H1 (cell line): ENCODE results near the gene LYSMD3. TPM values are rescaled to one million over a fixed set of nuclear protein-coding genes. Genes with fewer than 3 reads are reported as not detected.

Source experiments
- CTCF ChIA-PET: fragments of 300-600 bp; sonication (Branson Sonifier 250); formaldehyde crosslinking; loops from one replicate; lab custom pipeline; 2021; ENCODE audit not compliant: partially characterized antibody; lab: Charles Lee
- POLR2A ChIA-PET: fragments of 300-600 bp; sonication (Branson Sonifier 250); formaldehyde crosslinking; loops from one replicate; lab custom pipeline; 2021; ENCODE audit warnings: inconsistent platforms; ENCODE audit not compliant: partially characterized antibody; lab: Charles Lee
- DNase-seq, 2 experiments: peaks; one replicate each; pipeline versions ENCODE4 v3.0.0 to v3.0.0-alpha.2; 2010 to 2022; ENCODE audit warnings: low spot score in 2 of 2, low read depth in 1 of 2, mixed read lengths in 1 of 2
- FAIRE-seq: peaks from 2 replicates; lab custom pipeline; 2011; peaks lifted over from hg19 to GRCh38; lab: Jason Lieb, UNC
- H2AFZ ChIP-seq: 2 replicates; pipeline ENCODE4 v1.8.1; 2012; ENCODE audit warnings: low read length, inconsistent platforms
- H2AK5ac ChIP-seq: 2 replicates; pipeline ENCODE4 v1.6.1; 2013; ENCODE audit warnings: low read depth, low read length
- H2BK120ac ChIP-seq: replicated peaks from 2 replicates; pipeline ENCODE3; 2013; ENCODE audit warnings: low read depth, low read length, inconsistent platforms
- H2BK12ac ChIP-seq: 2 replicates; pipeline ENCODE4 v1.6.1; 2013; ENCODE audit warnings: low read depth, low read length
- H2BK15ac ChIP-seq: 2 replicates; pipeline ENCODE4 v1.6.1; 2013; ENCODE audit warnings: low read length
- H2BK20ac ChIP-seq: 2 replicates; pipeline ENCODE4 v1.6.1; 2013; ENCODE audit warnings: low read length
- H2BK5ac ChIP-seq: 2 replicates; pipeline ENCODE4 v1.6.1; 2013; ENCODE audit warnings: low read depth, low read length
- H3K14ac ChIP-seq: 2 replicates; pipeline ENCODE4 v1.6.1; 2013; ENCODE audit warnings: inconsistent platforms; ENCODE audit not compliant: insufficient read length
- H3K18ac ChIP-seq: 2 replicates; pipeline ENCODE4 v1.6.1; 2013; ENCODE audit warnings: low read length; ENCODE audit errors: extremely low read depth
- H3K23ac ChIP-seq: 2 replicates; pipeline ENCODE4 v1.6.1; 2013; ENCODE audit warnings: inconsistent platforms; ENCODE audit not compliant: insufficient read length
- H3K23me2 ChIP-seq: 2 replicates; pipeline ENCODE4 v1.6.1; 2013; ENCODE audit warnings: low read depth, low read length
- H3K27ac ChIP-seq: 2 replicates; pipeline ENCODE4 v1.6.1; 2011; ENCODE audit warnings: low read depth, low read length, inconsistent platforms
- H3K27me3 ChIP-seq, 4 experiments: replicated peaks in 1 of 4; 1 replicate in 1 of 4; 2 replicates in 3 of 4; pipeline versions ENCODE4 v1.6.1 to v1.8.1; 2011 to 2013; ENCODE audit warnings: low read length in 3 of 4, mild to moderate bottlenecking in 3 of 4, inconsistent platforms in 2 of 4, mixed read lengths in 2 of 4, moderate library complexity in 1 of 4; ENCODE audit not compliant: control insufficient read depth in 3 of 4, insufficient read depth in 3 of 4; ENCODE audit errors: extremely low read depth in 1 of 4
- H3K36me3 ChIP-seq, 4 experiments: 2 replicates each; pipeline versions ENCODE4 v1.6.1 to v1.8.1; 2011 to 2013; ENCODE audit warnings: mild to moderate bottlenecking in 4 of 4, low read length in 3 of 4, moderate library complexity in 2 of 4, control low read depth in 1 of 4, inconsistent platforms in 1 of 4; ENCODE audit not compliant: insufficient read depth in 4 of 4, control insufficient read depth in 2 of 4
- H3K4ac ChIP-seq: replicated peaks from 2 replicates; pipeline ENCODE3; 2013; ENCODE audit warnings: low read length, low read depth, mixed read lengths, inconsistent platforms; ENCODE audit not compliant: insufficient read length
- H3K4me1 ChIP-seq, 4 experiments: replicated peaks in 1 of 4; 1 replicate in 1 of 4; 2 replicates in 3 of 4; pipeline versions ENCODE4 v1.6.1 to v1.8.1; 2011 to 2013; ENCODE audit warnings: low read length in 3 of 4, inconsistent platforms in 2 of 4, mixed read lengths in 1 of 4; ENCODE audit not compliant: insufficient read depth in 4 of 4, control insufficient read depth in 3 of 4
- H3K4me2 ChIP-seq, 2 experiments: 2 replicates each; pipeline versions ENCODE4 v1.6.1 to v1.8.1; 2011 to 2013; ENCODE audit warnings: low read depth in 2 of 2, low read length in 2 of 2, control low read depth in 1 of 2, inconsistent platforms in 1 of 2, mild to moderate bottlenecking in 1 of 2; ENCODE audit not compliant: insufficient read depth in 1 of 2
- H3K4me3 ChIP-seq, 4 experiments: fragments of 200-600, 300-600 bp in 1 of 4; sonication (generic), shearing (Covaris generic), sonication (Bioruptor Twin) in 1 of 4; 2 replicates each; pipeline versions ENCODE4 v1.5.1 to v1.8.1; 2011 to 2016; ENCODE audit warnings: low read length in 4 of 4, low read depth in 3 of 4, control low read depth in 2 of 4, inconsistent platforms in 2 of 4, mild to moderate bottlenecking in 2 of 4, mixed read lengths in 1 of 4, moderate library complexity in 1 of 4; ENCODE audit not compliant: insufficient read depth in 2 of 4; ENCODE audit errors: extremely low read depth in 1 of 4
- H3K56ac ChIP-seq: replicated peaks from 2 replicates; pipeline ENCODE3; 2013; ENCODE audit warnings: low read depth, mild to moderate bottlenecking, mixed read lengths, low read length, inconsistent platforms; ENCODE audit not compliant: insufficient read length
- H3K79me1 ChIP-seq: 2 replicates; pipeline ENCODE4 v1.6.1; 2013; ENCODE audit warnings: low read depth, low read length, control low read depth
- H3K79me2 ChIP-seq, 2 experiments: 2 replicates each; pipeline versions ENCODE4 v1.6.1 to v1.8.1; 2012 to 2013; ENCODE audit warnings: low read length in 2 of 2, mild to moderate bottlenecking in 2 of 2, inconsistent platforms in 1 of 2; ENCODE audit not compliant: insufficient read depth in 2 of 2, control insufficient read depth in 1 of 2
- H3K9ac ChIP-seq, 4 experiments: replicated peaks in 1 of 4; 1 replicate in 1 of 4; 2 replicates in 3 of 4; pipeline versions ENCODE4 v1.6.1 to v1.8.1; 2011 to 2013; ENCODE audit warnings: low read depth in 3 of 4, low read length in 3 of 4, control low read depth in 2 of 4, mild to moderate bottlenecking in 2 of 4, moderate library complexity in 2 of 4, inconsistent platforms in 1 of 4; ENCODE audit errors: extremely low read depth in 1 of 4
- H3K9me3 ChIP-seq, 2 experiments: 2 replicates each; pipeline versions ENCODE4 v1.6.1 to v1.8.1; 2012 to 2013; ENCODE audit warnings: mild to moderate bottlenecking in 2 of 2, moderate library complexity in 2 of 2, control low read depth in 1 of 2, inconsistent platforms in 1 of 2, low read depth in 1 of 2, low read length in 1 of 2, mixed read lengths in 1 of 2; ENCODE audit not compliant: insufficient read depth in 2 of 2
- H4K20me1 ChIP-seq, 2 experiments: replicated peaks in 1 of 2; 2 replicates each; pipeline versions ENCODE3 to v1.8.1; 2011 to 2013; ENCODE audit warnings: inconsistent platforms in 2 of 2, low read length in 2 of 2, mild to moderate bottlenecking in 1 of 2; ENCODE audit not compliant: insufficient read depth in 2 of 2, control insufficient read depth in 1 of 2
- H4K5ac ChIP-seq: 2 replicates; pipeline ENCODE4 v1.6.1; 2013; ENCODE audit warnings: low read length, low read depth, mixed read lengths, inconsistent platforms; ENCODE audit not compliant: insufficient read length
- H4K8ac ChIP-seq: 2 replicates; pipeline ENCODE4 v1.8.0; 2013; ENCODE audit warnings: mild to moderate bottlenecking, moderate library complexity, low read length, inconsistent platforms; ENCODE audit not compliant: insufficient read depth; ENCODE audit errors: extremely low read depth
- H4K91ac ChIP-seq: replicated peaks from 2 replicates; pipeline ENCODE3; 2013; ENCODE audit warnings: low read length, mixed read lengths, inconsistent platforms; ENCODE audit not compliant: insufficient read length
- CEBPB ChIP-seq: IDR thresholded peaks from 2 replicates; pipeline ENCODE4 v1.6.1; 2012; ENCODE audit warnings: low read depth, low read length
- CTCF ChIP-seq, 3 experiments: IDR thresholded peaks; 1 replicate in 2 of 3; 2 replicates in 1 of 3; pipeline versions ENCODE4 v1.5.1 to v1.6.1; 2011; ENCODE audit warnings: low read length in 3 of 3, mild to moderate bottlenecking in 3 of 3, inconsistent platforms in 2 of 3, low read depth in 1 of 3, moderate library complexity in 1 of 3; ENCODE audit not compliant: insufficient read depth in 1 of 3; ENCODE audit errors: control extremely low read depth in 1 of 3
- EGR1 ChIP-seq: IDR thresholded peaks from 2 replicates; pipeline ENCODE4 v1.6.1; 2011; ENCODE audit warnings: low read depth, low read length, borderline replicate concordance
- FOSL1 ChIP-seq: IDR thresholded peaks from 2 replicates; pipeline ENCODE4 v1.6.1; 2011; ENCODE audit warnings: mild to moderate bottlenecking, low read depth, low read length, moderate library complexity; ENCODE audit not compliant: insufficient read depth
- GABPA ChIP-seq: IDR thresholded peaks from 2 replicates; pipeline ENCODE4 v1.6.1; 2011; ENCODE audit warnings: mild to moderate bottlenecking, low read length, moderate library complexity, borderline replicate concordance; ENCODE audit not compliant: insufficient read depth
- MAFK ChIP-seq: IDR thresholded peaks from 2 replicates; pipeline ENCODE4 v1.6.1; 2012; ENCODE audit warnings: low read depth, mild to moderate bottlenecking, improper control_type of control experiment, low read length
- MAX ChIP-seq: IDR thresholded peaks from 2 replicates; pipeline ENCODE4 v1.6.1; 2012; ENCODE audit warnings: inconsistent platforms
- NANOG ChIP-seq: IDR thresholded peaks from 2 replicates; pipeline ENCODE4 v1.6.1; 2011; ENCODE audit warnings: low read length, low read depth, mild to moderate bottlenecking, inconsistent platforms; ENCODE audit not compliant: insufficient read depth, poor library complexity, severe bottlenecking
- POLR2AphosphoS5 ChIP-seq: IDR thresholded peaks from 2 replicates; pipeline ENCODE4 v1.6.1; 2011; ENCODE audit warnings: low read depth, low read length
- RNF2 ChIP-seq: fragments of 200-900, 300-1000 bp; sonication (generic); IDR thresholded peaks from 2 replicates; pipeline ENCODE4 v1.7.1; 2016; ENCODE audit warnings: borderline replicate concordance, low read depth, mild to moderate bottlenecking, antibody characterized with exemption, low read length; ENCODE audit not compliant: poor library complexity, severe bottlenecking; ENCODE audit errors: missing control alignments
- SIRT6 ChIP-seq: IDR thresholded peaks from one replicate; pipeline ENCODE4 v1.7.1; 2012; ENCODE audit warnings: low read length, inconsistent platforms
- WGBS, 2 experiments: shearing (Covaris generic) in 1 of 2; methylation state at CpG; one replicate each; pipeline versions ENCODE4 v1.1.6 to v1.1.7; 2013 to 2015; ENCODE audit warnings: low lambda C conversion rate in 2 of 2, mixed read lengths in 2 of 2, inconsistent platforms in 1 of 2, low coverage in 1 of 2, missing lambda C conversion rate in 1 of 2; ENCODE audit not compliant: insufficient replicate concordance in 2 of 2, insufficient coverage in 1 of 2, insufficient read length in 1 of 2; ENCODE audit errors: extremely low coverage in 1 of 2, missing lambda C conversion rate in 1 of 2; 5-methylcytosine and 5-hydroxymethylcytosine counted together
- polyA plus RNA-seq, 7 experiments: library from polyadenylated mRNA; depleted of rRNA in 3 of 7; stranded (reverse) in 5 of 7; unstranded in 2 of 7; fragments of >200 nt in 5 of 7; fragments of 200-250 nt in 2 of 7; gene quantifications; 1 replicate in 5 of 7; 2 replicates in 1 of 7; 4 replicates in 1 of 7; pipeline versions ENCODE4 v1.2.1 to v1.2.3, GENCODE V29; 2011 to 2013; ENCODE audit warnings: missing spikeins in 2 of 7, mixed read lengths in 2 of 7
- total RNA-seq: library from RNA; stranded (reverse); fragmentation: NEBNext Ultra II Directional; extraction: Animal tissue kit (Norgen Biotek cat#: 25700); gene quantifications from 2 replicates; pipeline ENCODE4 v1.2.1, GENCODE V29; 2021

The LYSMD3 gene
- total and polyA plus RNA-seq, 2 of the 8 experiments (the other 6 are each of a cell fraction or from before 2014, with no cell fraction given) = 3.7 to 14.9 TPM

DNA sequence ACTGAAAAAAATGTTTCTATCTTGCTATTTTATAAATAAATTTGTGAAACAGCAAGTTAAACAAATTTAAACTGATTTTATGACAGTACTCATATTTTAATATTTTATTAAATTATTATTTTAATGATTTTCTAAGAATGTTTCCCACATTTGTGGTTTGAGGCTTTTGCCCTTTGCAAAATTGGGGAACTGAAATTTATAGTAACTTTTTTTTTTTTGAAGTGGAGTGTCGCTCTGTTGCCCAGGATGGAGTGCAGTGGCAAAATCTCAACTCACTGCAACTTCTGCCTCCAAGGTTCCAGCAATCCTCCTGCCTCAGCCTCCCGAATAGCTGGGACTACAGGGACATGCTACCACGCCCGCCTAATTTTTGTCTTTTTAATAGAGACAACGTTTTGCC, 22.0 kb upstream of the LYSMD3 start:
- Histone ChIP-seq H3K14ac (no peak overlapping the region), H3K79me2 (no peaks in the 10 kb centered on the region), H3K9me3 (no peaks in the 10 kb centered on the region), H3K4ac (no peak overlapping the region), H3K56ac (no peak overlapping the region), H3K4me2 (no peak overlapping the region), H2AFZ (no peak overlapping the region), H2BK5ac (no peak overlapping the region), H4K91ac (no peak overlapping the region), H3K18ac (no peak overlapping the region), H2BK15ac (no peak overlapping the region), H3K27ac (no peak overlapping the region), H3K9ac (no peak overlapping the region), H3K4me1 (peaks cover 0 to 14% (median 3%) of the 10 kb centered on the region in 4 experiments; a peak in 4 of 7 replicates), H3K4me3 (no peak overlapping the region), H3K79me1 (no peaks in the 10 kb centered on the region), H3K36me3 (no peaks in the 10 kb centered on the region), H2AK5ac (no peak overlapping the region), H4K5ac (no peak overlapping the region), H4K20me1 (no peaks in the 10 kb centered on the region), H2BK120ac (no peak overlapping the region), H3K23me2 (no peaks in the 10 kb centered on the region), H4K8ac (no peak overlapping the region), H3K27me3 (no peaks in the 10 kb centered on the region), H2BK12ac (no peak overlapping the region), H3K23ac (no peak overlapping the region), H2BK20ac (no peak overlapping the region)
- DNase-seq = no peak
- ChIA-PET POLR2A (no interaction called here), CTCF (interaction anchor here (1.1 kb wide), 1 partner anchor 22 kb away, joined by 3 read pairs; no protein-coding TSS in a partner anchor)
- FAIRE-seq = no peak
- 89% methylated on average over 5 of the region's 5 CpGs; no CpG with 5 or more reads in 1 of the 2 experiments for WGBS, 2 experiments
- TF ChIP-seq SIRT6 (no peak), CEBPB (no peak), GABPA (no peak), CTCF (IDR thresholded peaks at IDR 0.05; ENCODE audit: control extremely low read depth in 1 of 3, insufficient read depth in 1 of 3, low read depth in 1 of 3, low read length in 3 of 3) (no peak), FOSL1 (no peak), NANOG (no peak), MAX (no peak), EGR1 (no peak), MAFK (no peak), POLR2AphosphoS5 (no peak), RNF2 (no peak)
